ENCODE results near the gene PATE3. TPM values are rescaled to one million over a fixed set of nuclear protein-coding genes. Genes with fewer than 3 reads are reported as not detected.

PATE3 gene
- total and polyA plus RNA-seq, 2 donors (not counting 1 experiment from before 2014, with no cell fraction given) = not detected

GRCh38 chr11:125770583-125770982 lies 17.3 kb upstream of the PATE3 start:
- no peaks in the 10 kb centered on the region for H3K79me2 ChIP-seq (ENCODE audit: control insufficient read depth, insufficient read depth, low read length)
- H3K36me3 ChIP-seq (replicated peaks in 1 of 2; ENCODE audit: control extremely low read depth in 1 of 2, control insufficient read depth in 1 of 2, extremely low read depth in 1 of 2, insufficient read depth in 2 of 2, low read length in 1 of 2) = no peaks in the 10 kb centered on the region
- TF ChIP-seq CTCF (IDR thresholded peaks at IDR 0.05) (no peak), EZH2 (IDR thresholded peaks at IDR 0.05; ENCODE audit: borderline replicate concordance, insufficient read depth, low read depth, low read length, poor library complexity, severe bottlenecking) (no peak)
- no peaks in the 10 kb centered on the region for H4K20me1 ChIP-seq (ENCODE audit: control insufficient read depth, insufficient read depth, low read length, poor library complexity, severe bottlenecking)
- no peak overlapping the region for H2AFZ ChIP-seq (ENCODE audit: insufficient read depth, low read depth, low read length, poor library complexity, severe bottlenecking)
- DNase-seq = no peak
- ATAC-seq (ENCODE audit: low read depth) = no peak
- WGBS (ENCODE audit: insufficient coverage) = 86% methylated on average over 2 of the region's 2 CpGs
- Mint-ChIP-seq H3K4me3 (no peak overlapping the region), H3K4me1 (no peaks in the 10 kb centered on the region), H3K27me3 (peaks cover 4% of the 10 kb centered on the region), H3K27ac (no peak overlapping the region), H3K9me3 (ENCODE audit: insufficient read depth) (no peaks in the 10 kb centered on the region)
- no peak overlapping the region for H3K27ac ChIP-seq (ENCODE audit: low read length in 2 of 2)
- no peak overlapping the region for H3K9ac ChIP-seq (ENCODE audit: low read length)
- H3K9me3 ChIP-seq (ENCODE audit: control extremely low read depth in 1 of 3, control insufficient read depth in 2 of 3, insufficient read depth in 1 of 3, low read length in 2 of 3) = no peaks in the 10 kb centered on the region
- ChIA-PET POLR2A (no interaction called here), CTCF (no interaction called here)
- no peaks in the 10 kb centered on the region for H3K4me1 ChIP-seq (ENCODE audit: control insufficient read depth in 2 of 2, insufficient read depth in 2 of 2, low read length in 2 of 2)
- no peak overlapping the region for H3K4me2 ChIP-seq (replicated peaks; ENCODE audit: low read depth, low read length, poor library complexity, severe bottlenecking)
- intact Hi-C loops (cut with micrococcal nuclease) = no loop called here
- no peak overlapping the region for H3K4me3 ChIP-seq (ENCODE audit: control extremely low read depth in 1 of 5, extremely low read depth in 1 of 5, insufficient read depth in 1 of 5, low read depth in 2 of 5, low read length in 4 of 5)
- no peaks in the 10 kb centered on the region for H3K27me3 ChIP-seq (replicated peaks in 1 of 4; ENCODE audit: control extremely low read depth in 1 of 4, control insufficient read depth in 3 of 4, insufficient read depth in 4 of 4, low read length in 3 of 4)

DNA sequence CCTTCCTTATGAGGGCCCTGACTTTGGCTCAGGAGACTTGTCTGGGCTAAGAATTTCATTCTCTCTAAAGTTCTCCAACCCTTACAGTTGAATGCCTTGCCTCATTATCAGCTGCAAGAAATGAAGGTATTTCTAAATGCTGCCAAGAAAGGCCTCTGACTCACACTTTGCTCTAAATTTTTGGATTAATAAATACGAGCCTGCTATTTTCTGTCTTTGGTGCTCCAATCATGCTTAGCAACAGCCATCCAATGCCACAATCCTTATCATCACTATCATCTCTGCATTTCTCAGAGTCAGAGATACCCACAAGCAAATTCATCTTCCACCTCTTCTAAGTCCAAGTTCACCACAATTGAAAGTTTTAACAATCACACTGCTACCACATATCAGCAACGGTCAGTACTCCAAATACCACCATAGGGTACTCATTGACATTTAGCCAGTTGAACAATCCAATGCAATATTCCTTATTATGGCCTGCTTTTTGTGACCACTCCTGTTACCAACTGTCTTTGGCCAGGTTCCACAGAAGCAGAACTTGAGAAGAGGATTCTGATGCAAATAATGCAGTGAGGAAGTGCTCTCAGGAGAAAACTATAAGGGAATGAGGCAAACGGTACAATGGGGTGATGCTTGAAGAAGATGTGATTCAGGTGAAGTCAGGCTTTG lies 15.0 kb upstream of the PATE3 start:
- no peak for TF ChIP-seq EZH2 (IDR thresholded peaks at IDR 0.05; ENCODE audit: borderline replicate concordance, insufficient read depth, low read depth, low read length, poor library complexity, severe bottlenecking)
- no peak for TF ChIP-seq CTCF (IDR thresholded peaks at IDR 0.05)
- no peak overlapping the region for H3K27ac ChIP-seq (ENCODE audit: low read length in 2 of 2)
- H2AFZ ChIP-seq (ENCODE audit: insufficient read depth, low read depth, low read length, poor library complexity, severe bottlenecking) = no peak overlapping the region
- no peaks in the 10 kb centered on the region for H3K27me3 ChIP-seq (replicated peaks in 1 of 4; ENCODE audit: control extremely low read depth in 1 of 4, control insufficient read depth in 3 of 4, insufficient read depth in 4 of 4, low read length in 3 of 4)
- H3K36me3 ChIP-seq (replicated peaks in 1 of 2; ENCODE audit: control extremely low read depth in 1 of 2, control insufficient read depth in 1 of 2, extremely low read depth in 1 of 2, insufficient read depth in 2 of 2, low read length in 1 of 2) = no peaks in the 10 kb centered on the region
- H3K9ac ChIP-seq (ENCODE audit: low read length) = no peak overlapping the region
- ChIA-PET CTCF (no interaction called here), POLR2A (no interaction called here)
- DNase-seq = no peak
- Mint-ChIP-seq H3K4me3 (no peak overlapping the region), H3K27ac (no peak overlapping the region), H3K4me1 (no peaks in the 10 kb centered on the region), H3K27me3 (peaks cover 16% of the 10 kb centered on the region), H3K9me3 (ENCODE audit: insufficient read depth) (no peaks in the 10 kb centered on the region)
- WGBS (ENCODE audit: insufficient coverage) = 77% methylated on average over 3 of the region's 3 CpGs
- H3K4me2 ChIP-seq (replicated peaks; ENCODE audit: low read depth, low read length, poor library complexity, severe bottlenecking) = no peak overlapping the region
- no peak overlapping the region for H3K4me3 ChIP-seq (ENCODE audit: control extremely low read depth in 1 of 5, extremely low read depth in 1 of 5, insufficient read depth in 1 of 5, low read depth in 2 of 5, low read length in 4 of 5)
- H3K9me3 ChIP-seq (ENCODE audit: control extremely low read depth in 1 of 3, control insufficient read depth in 2 of 3, insufficient read depth in 1 of 3, low read length in 2 of 3) = no peaks in the 10 kb centered on the region
- no peaks in the 10 kb centered on the region for H4K20me1 ChIP-seq (ENCODE audit: control insufficient read depth, insufficient read depth, low read length, poor library complexity, severe bottlenecking)
- intact Hi-C loops (cut with micrococcal nuclease) = no loop called here
- H3K4me1 ChIP-seq (ENCODE audit: control insufficient read depth in 2 of 2, insufficient read depth in 2 of 2, low read length in 2 of 2) = no peaks in the 10 kb centered on the region
- ATAC-seq (ENCODE audit: low read depth) = no peak
- no peaks in the 10 kb centered on the region for H3K79me2 ChIP-seq (ENCODE audit: control insufficient read depth, insufficient read depth, low read length)

All from B cell (primary cell).